ENCODE measurements around the gene SCO1.
"Not testable (repeated sequence)": the region's sequence is repeated elsewhere in the genome, so short reads cannot be mapped to it uniquely, and the experiment has no call there.

Gene SCO1

GRCh38 chr17:10725262-10725661, 27.9 kb upstream of the SCO1 start:
- DNase-seq (ENCODE audit: low read depth): no peak

GRCh38 chr17:10724546-10725195, 27.3 kb upstream of the SCO1 start:
- no peak for DNase-seq (ENCODE audit: low read depth)

GRCh38 chr17:10718547-10718946, 21.2 kb upstream of the SCO1 start:
- DNase-seq (ENCODE audit: low read depth): no peak

GRCh38 chr17:10716218-10716617, 18.9 kb upstream of the SCO1 start:
- no peak for DNase-seq (ENCODE audit: low read depth)

DNA sequence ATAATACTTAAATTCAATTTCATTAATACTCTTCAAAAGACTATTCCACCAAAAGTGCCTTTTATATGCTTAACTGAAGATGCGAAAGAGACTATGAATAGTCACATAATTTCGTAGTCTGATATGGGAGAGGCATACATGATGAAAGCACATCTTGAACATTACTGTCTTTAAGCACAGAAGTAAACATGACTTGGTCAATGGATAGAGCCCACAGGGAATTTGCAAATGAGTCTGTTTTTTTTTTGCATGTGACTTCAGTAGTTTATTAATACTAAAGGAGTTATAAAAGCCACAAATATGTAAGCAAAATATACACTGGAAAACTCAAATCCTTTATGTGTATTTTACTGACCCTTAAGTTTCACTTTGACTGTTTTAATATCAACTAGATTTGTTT, 16.0 kb upstream of the SCO1 start:
- no peak for DNase-seq (ENCODE audit: low read depth)

GRCh38 chr17:10705727-10706126, 8.4 kb upstream of the SCO1 start:
- no peak for DNase-seq (ENCODE audit: low read depth)

GRCh38 chr17:10702574-10702973, 5.2 kb upstream of the SCO1 start:
- DNase-seq (ENCODE audit: low read depth): no peak

- DNase-seq (ENCODE audit: low read depth): no peak
These were observed 2.5 kb upstream of the SCO1 start for GRCh38 chr17:10699856-10700255.

GRCh38 chr17:10698096-10698818, 924 bp upstream of the SCO1 start:
- peak; percentile 28 for DNase-seq (ENCODE audit: low read depth)

DNA sequence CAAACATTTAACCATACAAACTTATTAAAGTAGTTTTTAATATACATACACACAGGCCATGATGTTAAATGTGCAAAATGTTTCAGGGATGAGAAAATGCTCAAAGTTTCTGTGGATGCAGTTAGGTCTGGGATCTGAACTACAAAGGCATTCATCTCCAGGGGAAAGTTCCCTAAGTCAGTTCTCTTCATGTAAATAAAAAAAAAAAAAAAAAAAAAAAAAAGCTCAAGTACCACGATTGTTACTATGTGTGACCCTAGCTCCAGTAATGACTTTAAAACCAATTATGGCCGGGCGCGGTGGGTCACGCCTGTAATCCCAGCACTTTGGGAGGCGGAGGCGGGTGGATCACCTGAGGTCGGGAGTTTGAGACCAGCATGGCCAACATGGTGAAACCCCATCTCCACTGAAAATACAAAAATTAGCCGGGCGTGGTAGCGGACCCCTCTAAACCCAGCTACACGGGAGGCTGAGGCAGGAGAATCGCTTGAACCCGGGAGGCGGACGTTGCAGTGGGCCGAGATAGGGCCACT, 1.4 kb downstream of the SCO1 start:
- DNase-seq (ENCODE audit: low read depth): not testable (repeated sequence)

- DNase-seq (ENCODE audit: low read depth): no peak
These were observed 9.8 kb downstream of the SCO1 start for GRCh38 chr17:10687499-10687898.

GRCh38 chr17:10683853-10684252, 13.5 kb downstream of the SCO1 start:
- peak; percentile 18 for DNase-seq (ENCODE audit: low read depth)

GRCh38 chr17:10681866-10682446, 15.4 kb downstream of the SCO1 start:
- DNase-seq (ENCODE audit: low read depth): no peak

DNA sequence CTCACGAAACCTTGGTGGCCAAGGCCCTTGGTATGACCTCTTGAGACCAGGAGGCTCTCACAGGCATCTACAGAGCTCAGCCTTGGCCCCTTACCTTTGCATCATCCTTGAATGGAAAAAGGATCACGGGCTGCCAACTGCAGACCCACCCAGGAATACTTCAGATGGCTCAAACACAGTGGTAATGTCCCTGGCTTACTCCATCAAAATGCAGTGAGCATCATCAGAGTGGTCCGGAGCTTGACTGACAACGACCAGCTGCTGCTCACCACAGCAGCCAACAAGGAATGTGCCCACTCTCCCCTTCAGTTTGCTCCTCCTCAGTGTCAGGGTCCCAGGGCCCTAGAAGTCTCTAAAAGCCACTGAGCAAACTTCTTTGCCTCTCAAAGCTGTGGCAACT, 22.6 kb downstream of the SCO1 start:
- no peak for DNase-seq (ENCODE audit: low read depth)

- no peak for DNase-seq (ENCODE audit: low read depth)
These were observed 24.0 kb downstream of the SCO1 start for GRCh38 chr17:10673312-10673711.

DNA sequence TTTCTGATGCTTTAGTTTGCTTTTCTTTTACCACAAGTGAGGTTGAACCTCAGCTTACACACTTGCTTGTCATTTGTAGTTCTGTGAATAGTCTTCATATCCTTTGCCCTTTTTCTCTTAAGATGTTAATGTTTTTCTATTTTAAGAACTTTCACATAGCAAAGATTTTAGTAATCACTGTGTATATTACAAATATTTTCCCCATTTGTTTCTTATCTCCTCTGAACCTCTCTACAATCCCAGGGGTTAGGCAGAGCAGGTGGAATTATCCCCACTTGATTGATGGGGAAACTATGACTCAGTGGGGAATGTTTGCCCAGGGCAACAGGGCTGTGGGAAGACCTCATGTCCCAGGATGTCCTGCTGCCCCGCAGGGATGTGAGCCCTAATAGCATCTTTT, 28.6 kb downstream of the SCO1 start:
- no peak for DNase-seq (ENCODE audit: low read depth)

- DNase-seq (ENCODE audit: low read depth): no peak
These were observed 30.4 kb downstream of the SCO1 start for GRCh38 chr17:10666906-10667305.

GRCh38 chr17:10664571-10664970, 32.8 kb downstream of the SCO1 start:
- DNase-seq (ENCODE audit: low read depth): no peak

DNA sequence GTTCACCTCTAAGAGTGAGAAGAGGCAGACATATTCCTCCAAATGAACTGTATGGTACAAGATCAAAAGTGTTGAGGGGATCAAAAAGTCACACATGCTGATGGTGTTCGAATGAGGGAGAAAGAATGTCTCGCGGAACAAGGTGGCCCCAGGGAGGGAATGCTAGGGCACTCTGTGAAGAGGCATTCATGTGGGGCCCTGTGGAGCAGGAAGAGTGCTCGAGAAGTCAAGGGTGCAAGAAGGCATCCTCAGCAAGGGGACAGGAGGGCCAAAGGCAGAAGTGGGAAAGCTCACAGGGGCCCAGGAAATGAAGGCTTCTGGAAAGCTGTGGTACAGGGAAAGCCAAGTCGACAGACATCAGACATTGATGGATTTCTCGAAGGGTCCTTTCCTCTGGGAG, 34.1 kb downstream of the SCO1 start:
- no peak for DNase-seq (ENCODE audit: low read depth)

- DNase-seq (ENCODE audit: low read depth): no peak
These were observed 35.9 kb downstream of the SCO1 start for GRCh38 chr17:10661437-10661836.

DNA sequence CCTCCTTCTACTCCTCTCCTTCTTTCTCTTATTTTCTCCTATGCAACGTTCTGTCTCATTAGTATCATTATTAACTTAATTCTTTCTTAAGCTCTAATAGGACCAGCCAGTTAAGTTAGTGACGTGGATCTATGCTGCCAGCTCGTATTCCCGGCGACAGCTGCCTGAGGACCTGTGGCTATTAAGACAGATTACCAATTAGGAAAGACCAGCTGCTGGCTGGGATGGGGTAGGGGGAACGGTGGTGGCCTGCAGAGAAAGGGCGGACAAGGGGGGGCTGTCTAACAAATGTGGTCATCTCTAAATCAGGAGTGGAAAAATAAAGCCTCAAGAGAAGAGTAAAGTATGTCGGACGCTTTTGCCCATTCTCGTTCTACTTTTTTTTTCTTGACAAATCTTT, 39.5 kb downstream of the SCO1 start:
- DNase-seq (ENCODE audit: low read depth): no peak

DNA sequence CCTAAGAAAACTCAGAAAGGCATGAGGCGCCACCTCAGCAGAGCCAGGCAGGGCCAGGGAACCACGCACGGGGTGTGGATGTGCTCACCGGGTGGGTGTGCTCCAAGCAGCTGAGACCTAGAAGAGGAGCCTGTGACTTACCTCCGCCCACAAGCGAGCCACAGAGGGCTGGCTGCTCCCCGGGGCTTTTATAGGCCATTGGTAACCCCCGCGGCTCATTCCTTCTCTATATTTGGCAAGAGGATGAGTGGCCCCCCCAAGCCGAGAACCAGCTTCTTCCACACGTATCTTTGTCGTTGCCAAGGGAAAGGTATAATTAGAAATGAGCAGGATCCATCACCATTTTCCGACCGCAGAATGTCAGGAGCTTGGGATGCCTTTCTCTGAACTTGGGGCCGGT, 40.2 kb downstream of the SCO1 start, which contains the start of gene MYH3:
Gene MYH3, minus strand, starts transcription at position 162 of the 400 bp plus-strand sequence. CDS start 2,245 bp downstream, outside the sequence.
- no peak for DNase-seq (ENCODE audit: low read depth)

DNA sequence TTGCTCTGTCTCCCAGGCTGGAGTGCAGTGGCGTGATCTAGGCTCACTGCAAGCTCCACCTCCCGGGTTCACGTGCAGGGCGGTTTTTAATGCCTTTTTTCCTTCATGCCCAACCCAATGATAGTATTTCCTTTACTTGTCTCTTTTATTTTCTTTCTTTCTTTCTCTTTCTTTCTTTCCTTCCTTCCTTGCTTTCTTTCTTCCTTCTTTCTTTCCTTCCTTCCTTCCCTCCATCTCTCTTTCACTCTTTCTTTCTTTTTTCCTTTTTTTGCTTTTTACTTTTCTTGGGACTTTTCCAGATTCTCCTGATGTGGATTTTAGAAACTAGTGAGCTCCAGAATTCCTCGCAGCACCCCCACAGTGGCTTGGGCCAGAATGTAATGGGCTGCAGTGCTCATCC, 43.3 kb downstream of the SCO1 start:
- DNase-seq (ENCODE audit: low read depth): no peak
